Activated CD8-positive, alpha-beta T cell treated with anti-CD3 and anti-CD28 coated beads for 36 hours (primary cell): ENCODE measurements around the gene MYLK4. TPM values are rescaled to one million over a fixed set of nuclear protein-coding genes. Genes with fewer than 3 reads are reported as not detected.

Source experiments
- ATAC-seq: fragments of 200-7000 bp; cut with Tn5 transposase; one replicate; pipeline ENCODE4 v1.10.0; 2021; ENCODE audit warnings: mild to moderate bottlenecking, moderate library complexity
- CTCF ChIA-PET: fragments of 350-600 bp; sonication (Branson Sonifier 250); formaldehyde crosslinking; loops from one replicate; lab custom pipeline; 2021; ENCODE audit warnings: antibody characterized with exemption; lab: Charles Lee
- POLR2A ChIA-PET: fragments of 350-600 bp; sonication (Branson Sonifier 250); formaldehyde crosslinking; loops from one replicate; lab custom pipeline; 2021; ENCODE audit warnings: antibody characterized with exemption; lab: Charles Lee
- DNase-seq: peaks from one replicate; pipeline ENCODE4 v3.0.0-alpha.2; 2020
- H3K27ac Mint-ChIP-seq: one replicate; pipeline ENCODE4 v1.8.0; 2021; ENCODE audit warnings: mild to moderate bottlenecking, mixed read lengths
- H3K27me3 Mint-ChIP-seq: one replicate; pipeline ENCODE4 v1.8.0; 2021; ENCODE audit warnings: mixed read lengths
- H3K36me3 Mint-ChIP-seq: one replicate; pipeline ENCODE4 v1.8.0; 2021; ENCODE audit warnings: low read depth, mixed read lengths
- H3K4me1 Mint-ChIP-seq: one replicate; pipeline ENCODE4 v1.8.0; 2021; ENCODE audit warnings: low read depth, mixed read lengths
- H3K4me3 Mint-ChIP-seq: one replicate; pipeline ENCODE4 v1.8.0; 2021; ENCODE audit warnings: mild to moderate bottlenecking, moderate library complexity, mixed read lengths
- H3K9me3 Mint-ChIP-seq: one replicate; pipeline ENCODE4 v1.8.0; 2021; ENCODE audit warnings: mixed read lengths
- intact Hi-C: fragments of 100-400 bp; cut with micrococcal nuclease; formaldehyde crosslinking; loops from one replicate; pipeline ENCODE4 v1.10.0; 2022
- total RNA-seq, 2 experiments: library from RNA; stranded (reverse); gene quantifications; one replicate each; pipeline ENCODE4 v1.2.3, GENCODE V29; 2021
- TF ChIP-seq, protein P1 (sequence below): fragments of 200-600 bp; IDR thresholded peaks from one replicate; pipeline ENCODE4 v1.8.0; 2022; ENCODE audit warnings: antibody characterized with exemption, mild to moderate bottlenecking

The MYLK4 gene
- total RNA-seq, 2 experiments from 2014 or later, result 0.09 to 0.11 TPM

GRCh38 chr6:2666906-2667575 lies 83.7 kb downstream of the MYLK4 start:
- ATAC-seq (no peak), DNase-seq (no peak)
- peaks cover 4% of the 10 kb centered on the region for H3K27me3 Mint-ChIP-seq
- intact Hi-C loops, result no loop called here
- TF ChIP-seq, protein P1, sequence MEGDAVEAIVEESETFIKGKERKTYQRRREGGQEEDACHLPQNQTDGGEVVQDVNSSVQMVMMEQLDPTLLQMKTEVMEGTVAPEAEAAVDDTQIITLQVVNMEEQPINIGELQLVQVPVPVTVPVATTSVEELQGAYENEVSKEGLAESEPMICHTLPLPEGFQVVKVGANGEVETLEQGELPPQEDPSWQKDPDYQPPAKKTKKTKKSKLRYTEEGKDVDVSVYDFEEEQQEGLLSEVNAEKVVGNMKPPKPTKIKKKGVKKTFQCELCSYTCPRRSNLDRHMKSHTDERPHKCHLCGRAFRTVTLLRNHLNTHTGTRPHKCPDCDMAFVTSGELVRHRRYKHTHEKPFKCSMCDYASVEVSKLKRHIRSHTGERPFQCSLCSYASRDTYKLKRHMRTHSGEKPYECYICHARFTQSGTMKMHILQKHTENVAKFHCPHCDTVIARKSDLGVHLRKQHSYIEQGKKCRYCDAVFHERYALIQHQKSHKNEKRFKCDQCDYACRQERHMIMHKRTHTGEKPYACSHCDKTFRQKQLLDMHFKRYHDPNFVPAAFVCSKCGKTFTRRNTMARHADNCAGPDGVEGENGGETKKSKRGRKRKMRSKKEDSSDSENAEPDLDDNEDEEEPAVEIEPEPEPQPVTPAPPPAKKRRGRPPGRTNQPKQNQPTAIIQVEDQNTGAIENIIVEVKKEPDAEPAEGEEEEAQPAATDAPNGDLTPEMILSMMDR, result no peak
- H3K4me1 Mint-ChIP-seq, result peaks cover 5% of the 10 kb centered on the region
- H3K9me3 Mint-ChIP-seq, result peaks cover 4% of the 10 kb centered on the region
- ChIA-PET POLR2A (no interaction called here), CTCF (interaction anchor here (1.3 kb wide), 1 partner anchor 33 kb away, joined by 3 read pairs; no protein-coding TSS in a partner anchor)
- H3K4me3 Mint-ChIP-seq, result no peak overlapping the region
- no peaks in the 10 kb centered on the region for H3K36me3 Mint-ChIP-seq
- no peak overlapping the region for H3K27ac Mint-ChIP-seq

GRCh38 chr6:2665146-2666070 lies 85.3 kb downstream of the MYLK4 start:
- CTCF ChIA-PET, result no interaction called here
- Mint-ChIP-seq H3K27ac (no peak overlapping the region), H3K27me3 (peaks cover 4% of the 10 kb centered on the region), H3K4me1 (peaks cover 5% of the 10 kb centered on the region), H3K36me3 (no peaks in the 10 kb centered on the region), H3K4me3 (no peak overlapping the region), H3K9me3 (peaks cover 4% of the 10 kb centered on the region)
- DNase-seq, result no peak
- POLR2A ChIA-PET, result no interaction called here
- no peak for ATAC-seq
- intact Hi-C loops, result no loop called here
- TF ChIP-seq, protein P1, result no peak

DNA sequence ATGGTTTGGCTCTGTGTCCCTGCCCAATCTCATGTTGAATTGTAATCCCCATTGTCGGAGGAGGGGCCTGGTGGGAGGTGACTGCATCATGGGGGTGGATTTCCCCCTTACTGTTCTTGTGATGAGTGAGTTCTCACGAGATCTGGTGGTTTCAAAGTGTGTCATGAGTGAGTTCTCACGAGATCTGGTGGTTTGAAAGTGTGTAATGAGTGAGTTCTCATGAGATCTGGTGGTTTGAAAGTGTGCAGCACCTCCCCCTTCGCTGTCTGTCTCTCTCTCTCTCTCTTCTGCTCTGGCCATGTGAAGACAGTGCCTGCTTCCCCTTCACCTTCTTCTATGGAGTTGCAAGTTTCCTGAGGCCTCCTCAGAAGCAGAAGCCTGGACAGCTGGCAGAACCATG lies 87.6 kb downstream of the MYLK4 start:
- H3K27me3 Mint-ChIP-seq, result peaks cover 4% of the 10 kb centered on the region
- ChIA-PET CTCF (no interaction called here), POLR2A (no interaction called here)
- intact Hi-C loops, result no loop called here
- H3K4me3 Mint-ChIP-seq, result no peak overlapping the region
- H3K4me1 Mint-ChIP-seq, result peaks cover 11% of the 10 kb centered on the region
- H3K27ac Mint-ChIP-seq, result no peak overlapping the region
- H3K9me3 Mint-ChIP-seq, result peaks cover 4% of the 10 kb centered on the region
- DNase-seq, result peak; percentile 30
- no peaks in the 10 kb centered on the region for H3K36me3 Mint-ChIP-seq
- ATAC-seq, result peak; percentile 58
- TF ChIP-seq, protein P1, result no peak

GRCh38 chr6:2661651-2662050 lies 89.1 kb downstream of the MYLK4 start:
- TF ChIP-seq, protein P1, result no peak
- no peak for DNase-seq
- Mint-ChIP-seq H3K36me3 (no peaks in the 10 kb centered on the region), H3K27ac (no peak overlapping the region), H3K4me3 (no peak overlapping the region), H3K27me3 (peaks cover 4% of the 10 kb centered on the region), H3K4me1 (peaks cover 11% of the 10 kb centered on the region), H3K9me3 (peaks cover 4% of the 10 kb centered on the region)
- ChIA-PET POLR2A (no interaction called here), CTCF (interaction anchor here (1.5 kb wide), 1 partner anchor 27 kb away, joined by 6 read pairs; no protein-coding TSS in a partner anchor)
- no peak for ATAC-seq
- intact Hi-C loops, result no loop called here
